ENCODE measurements around the gene RBM17.
A peak's percentile ranks its signal among the peaks of the same experiment; 100 is the strongest.
"Not testable (repeated sequence)": the region's sequence is repeated elsewhere in the genome, so short reads cannot be mapped to it uniquely, and the experiment has no call there.

Gene RBM17, protein sequence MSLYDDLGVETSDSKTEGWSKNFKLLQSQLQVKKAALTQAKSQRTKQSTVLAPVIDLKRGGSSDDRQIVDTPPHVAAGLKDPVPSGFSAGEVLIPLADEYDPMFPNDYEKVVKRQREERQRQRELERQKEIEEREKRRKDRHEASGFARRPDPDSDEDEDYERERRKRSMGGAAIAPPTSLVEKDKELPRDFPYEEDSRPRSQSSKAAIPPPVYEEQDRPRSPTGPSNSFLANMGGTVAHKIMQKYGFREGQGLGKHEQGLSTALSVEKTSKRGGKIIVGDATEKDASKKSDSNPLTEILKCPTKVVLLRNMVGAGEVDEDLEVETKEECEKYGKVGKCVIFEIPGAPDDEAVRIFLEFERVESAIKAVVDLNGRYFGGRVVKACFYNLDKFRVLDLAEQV

DNA sequence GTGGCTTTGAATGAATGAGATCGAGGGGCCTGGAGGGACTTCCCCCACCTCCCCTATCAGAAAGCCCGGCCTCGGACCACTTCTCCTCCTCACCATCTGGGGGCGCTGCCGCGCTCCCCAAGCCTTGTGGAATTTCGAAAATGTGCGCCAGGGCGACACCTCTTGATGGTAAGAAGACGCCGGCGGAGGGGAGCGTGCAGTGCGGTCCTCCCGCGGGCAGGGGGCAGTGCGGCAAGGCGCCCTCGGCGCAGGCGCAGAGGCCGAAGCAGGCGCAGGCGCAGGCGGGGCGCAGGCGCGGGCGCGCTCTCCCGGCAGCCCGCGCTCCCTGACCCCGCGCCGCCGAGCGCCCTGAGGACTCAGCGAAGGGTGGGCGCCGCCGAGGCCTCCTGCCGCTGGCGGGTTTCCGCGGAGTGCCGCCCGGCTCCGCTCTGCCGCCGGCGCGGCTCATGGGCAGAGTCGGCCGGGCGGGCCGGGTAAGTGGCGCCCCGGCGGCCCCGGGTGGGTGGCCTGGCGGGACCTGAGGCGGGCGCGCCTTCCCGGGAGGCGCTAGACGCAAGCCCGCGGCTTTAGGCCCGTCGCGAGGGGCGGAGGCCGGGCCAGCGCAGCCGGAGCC lies at the start of gene RBM17:
RBM17 (plus strand) TSS at position 314 of the 613 bp plus-strand sequence. CDS start 8,032 bp downstream, outside the sequence.
- TF ChIP-seq CTCF (conservative IDR thresholded peaks at IDR 0.05): peak; percentile 100
- peak within 1 kb of the TSS; percentile 84 for H3K27ac ChIP-seq

DNA sequence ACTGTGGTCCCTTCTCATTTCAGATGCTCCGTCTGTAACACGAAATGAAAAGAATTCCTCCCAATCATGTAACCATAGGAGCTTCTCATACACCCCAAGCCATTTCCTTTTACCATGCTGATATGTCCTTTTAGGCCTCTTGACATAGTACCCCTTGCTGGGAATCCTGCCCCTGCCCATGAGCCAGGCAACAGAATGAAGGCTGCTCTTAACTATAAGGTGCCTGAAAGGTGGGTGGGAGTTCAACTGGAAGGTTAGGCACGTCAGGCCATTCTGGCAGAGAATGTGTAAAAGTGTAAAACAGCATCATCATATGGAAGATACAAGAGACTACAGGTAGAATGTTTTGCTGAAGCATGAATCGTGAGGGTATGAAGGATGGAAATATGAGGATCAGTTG lies 49.1 kb upstream of the RBM17 start:
- H3K27ac ChIP-seq: no peak overlapping the region

GRCh38 chr10:6040205-6040604 lies 48.6 kb upstream of the RBM17 start:
- TF ChIP-seq CTCF (conservative IDR thresholded peaks at IDR 0.05): no peak
- H3K27ac ChIP-seq: no peak overlapping the region

More for the DNA sequence above, 49.1 kb upstream of the RBM17 start:
- TF ChIP-seq CTCF (conservative IDR thresholded peaks at IDR 0.05): no peak

GRCh38 chr10:6043377-6043776 lies 45.5 kb upstream of the RBM17 start:
- H3K27ac ChIP-seq: not testable (repeated sequence)

- H3K27ac ChIP-seq: no peak overlapping the region
These were observed 44.8 kb upstream of the RBM17 start for GRCh38 chr10:6044060-6044459.

GRCh38 chr10:6044751-6045313 lies 44.0 kb upstream of the RBM17 start:
- TF ChIP-seq CTCF (conservative IDR thresholded peaks at IDR 0.05): no peak

More at GRCh38 chr10:6044060-6044459, 44.8 kb upstream of the RBM17 start:
- TF ChIP-seq CTCF (conservative IDR thresholded peaks at IDR 0.05): no peak

DNA sequence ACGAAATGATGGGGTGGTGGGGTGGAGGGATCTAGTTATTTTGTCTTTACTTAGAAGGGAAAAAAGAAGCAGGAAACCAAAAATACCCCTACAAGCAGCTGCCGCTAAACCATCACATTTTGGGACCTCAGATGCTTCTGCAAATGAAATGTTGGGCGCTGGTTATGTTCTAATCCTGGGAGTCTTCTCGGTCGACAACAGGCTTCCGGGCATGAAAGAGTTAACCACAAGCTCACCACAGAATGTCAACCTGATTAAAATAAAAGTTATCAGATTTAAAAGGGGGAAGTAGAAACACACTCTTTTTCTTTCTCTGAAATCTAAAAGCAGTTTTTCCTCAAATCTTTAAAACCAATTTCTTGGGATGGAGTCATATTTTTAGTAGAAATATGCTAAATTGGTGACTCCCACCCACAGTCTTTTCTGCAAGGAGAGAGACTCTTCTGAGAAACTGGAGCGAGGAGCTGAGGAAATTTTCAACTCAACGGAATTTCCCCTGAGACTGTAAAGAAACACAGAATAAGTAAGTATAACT lies 43.5 kb upstream of the RBM17 start:
- no peak overlapping the region for H3K27ac ChIP-seq
- no peak for TF ChIP-seq CTCF (conservative IDR thresholded peaks at IDR 0.05)

More at GRCh38 chr10:6044751-6045313, 44.0 kb upstream of the RBM17 start:
- no peak overlapping the region for H3K27ac ChIP-seq
